Stimulated activated CD4-positive, alpha-beta T cell treated with anti-CD3 and anti-CD28 coated beads, TNF-alpha, amount 100 ng/mL, for 48 hours (primary cell): ENCODE data around the gene FGD4.

Experiments
- DNase-seq, 3 donors: peaks; one replicate each; pipeline ENCODE4 v3.0.0-alpha.2; 2020; ENCODE audit warnings: low read depth in 3 of 3

Gene FGD4

DNA sequence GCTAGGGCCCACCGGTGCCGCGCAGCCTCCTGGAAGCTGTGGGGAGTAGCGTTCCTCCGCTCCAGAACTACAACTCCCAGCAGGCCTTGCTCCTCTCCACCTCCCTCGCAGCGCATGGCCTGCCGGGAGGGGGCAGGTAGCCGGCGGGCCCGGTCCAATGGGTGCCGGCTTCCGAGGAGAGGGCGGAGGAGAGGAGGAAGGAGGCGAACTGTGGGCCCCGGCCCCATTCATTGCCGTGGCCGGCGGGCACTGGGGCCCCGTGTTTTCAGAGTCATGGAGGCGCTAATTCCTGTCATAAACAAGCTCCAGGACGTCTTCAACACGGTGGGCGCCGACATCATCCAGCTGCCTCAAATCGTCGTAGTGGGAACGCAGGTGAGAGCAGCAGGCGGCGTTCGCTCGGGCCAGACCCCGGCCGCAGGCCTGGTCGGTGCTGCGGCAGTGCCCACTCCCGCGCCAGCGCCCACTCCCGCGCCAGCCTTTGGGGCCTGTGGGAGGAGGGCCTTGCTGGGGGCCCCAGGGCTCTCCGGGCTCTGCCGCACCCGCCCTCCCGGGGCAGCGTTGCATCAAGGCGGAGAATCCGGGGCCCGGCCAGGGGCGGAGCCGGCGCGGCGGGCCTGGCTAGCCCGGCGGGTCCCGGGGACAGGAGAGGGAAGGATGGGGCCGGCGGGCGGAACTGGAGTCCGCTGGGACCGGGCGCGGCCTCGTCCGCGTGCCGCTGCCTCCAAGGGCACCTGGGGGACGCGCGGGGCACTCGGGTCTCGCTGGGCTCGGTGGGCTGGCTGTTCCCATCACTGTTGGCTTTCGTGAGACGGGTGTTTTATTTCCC lies 279.9 kb downstream of the FGD4 start, which contains the start of gene DNM1L:
Gene DNM1L, plus strand, starts transcription at position 211 of the 829 bp plus-strand sequence. Its CDS starts 63 bp downstream, at position 274.
- peak; percentile 77 to 87 (median 86) for DNase-seq

DNA sequence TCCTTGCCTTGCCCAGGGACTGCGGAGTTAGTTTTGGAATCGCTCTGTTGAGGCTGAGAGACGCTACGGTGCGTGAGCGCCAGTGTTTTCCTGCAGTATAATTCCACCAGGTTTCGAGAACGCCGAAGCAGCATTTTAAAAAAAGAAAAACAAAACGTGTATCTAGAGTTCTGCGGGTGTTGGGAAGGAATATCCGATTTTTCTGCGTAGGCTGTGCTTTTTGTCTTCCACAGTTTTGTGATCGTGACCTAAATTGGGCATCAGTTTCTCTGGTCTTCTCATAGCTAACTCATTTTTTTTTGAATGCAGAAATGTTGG lies 280.5 kb downstream of the FGD4 start:
- DNase-seq, result no peak

DNA sequence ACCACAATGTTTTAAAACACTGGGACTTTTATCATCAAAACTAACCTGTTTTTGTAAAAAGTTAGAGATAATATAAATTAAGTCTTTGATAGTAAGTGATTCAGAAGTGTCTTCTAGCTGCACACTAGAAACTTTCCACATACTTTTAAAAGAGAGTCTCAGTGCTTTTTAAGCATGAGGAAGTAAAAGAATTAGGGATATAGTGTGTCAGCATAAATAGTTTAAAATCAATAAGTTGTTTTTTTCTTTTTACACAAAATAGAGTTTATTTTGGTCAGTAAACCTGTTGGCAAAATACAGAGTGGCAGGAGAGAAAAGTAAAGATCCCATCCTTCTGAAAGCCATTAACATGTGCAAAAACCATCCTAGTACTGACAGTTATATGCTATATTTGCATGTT lies 281.4 kb downstream of the FGD4 start:
- no peak for DNase-seq

DNA sequence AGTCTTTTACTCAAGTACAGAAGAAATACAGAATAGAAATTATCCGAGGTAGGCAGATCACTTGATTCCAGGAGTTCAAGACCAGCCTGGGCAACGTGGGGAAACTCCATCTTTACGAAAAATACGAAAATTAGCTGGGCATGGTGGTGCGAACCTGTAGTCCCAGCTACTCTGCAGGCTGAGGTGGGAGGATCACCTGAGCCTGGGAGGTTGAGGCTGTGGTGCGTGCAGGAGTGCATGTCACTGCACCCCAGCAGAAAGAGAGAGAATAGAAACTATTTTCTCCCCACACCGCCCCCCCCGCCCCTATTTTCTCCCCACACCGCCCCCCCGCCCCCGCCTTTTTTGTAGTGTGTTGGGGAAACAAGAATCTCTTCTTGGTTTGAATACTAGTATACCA lies 281.9 kb downstream of the FGD4 start:
- DNase-seq, result no peak

DNA sequence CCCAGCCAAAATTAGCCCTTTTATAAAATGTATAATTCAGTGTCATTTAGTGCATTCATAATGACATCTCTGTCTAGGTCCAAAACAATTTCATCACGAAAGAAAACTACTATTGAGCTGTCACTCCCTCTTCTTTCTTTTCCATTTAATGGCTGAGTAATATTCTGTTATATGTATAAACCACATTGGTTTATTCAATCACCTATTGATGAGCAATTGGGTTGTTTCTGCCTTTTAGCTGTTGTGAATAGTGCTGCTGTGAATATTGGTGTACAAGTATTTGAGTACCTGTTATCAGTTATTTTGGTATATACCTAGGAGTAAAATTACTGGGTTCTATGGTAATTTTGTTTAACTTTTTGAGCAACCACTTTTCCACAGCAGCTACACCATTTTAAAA lies 287.0 kb downstream of the FGD4 start:
- DNase-seq, result no peak

DNA sequence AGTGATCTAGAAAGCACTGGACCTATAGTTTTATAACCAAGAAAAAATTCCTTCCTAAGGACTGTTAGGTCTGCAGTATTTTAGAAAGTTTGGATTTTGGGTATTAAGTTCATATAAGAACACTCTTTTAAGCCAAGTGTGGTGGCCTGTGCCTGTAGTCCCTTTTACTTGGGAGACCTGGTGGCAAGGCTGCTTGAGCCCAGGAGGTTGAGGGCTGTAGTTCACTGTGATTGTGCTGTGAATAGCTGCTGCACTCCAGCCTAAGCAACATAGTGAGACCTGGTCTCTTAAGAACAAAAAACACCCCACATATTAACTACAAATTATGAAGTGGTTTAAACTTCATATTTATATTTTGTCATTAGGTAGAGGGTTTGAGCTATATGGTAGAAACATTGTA lies 289.4 kb downstream of the FGD4 start:
- no peak for DNase-seq

DNA sequence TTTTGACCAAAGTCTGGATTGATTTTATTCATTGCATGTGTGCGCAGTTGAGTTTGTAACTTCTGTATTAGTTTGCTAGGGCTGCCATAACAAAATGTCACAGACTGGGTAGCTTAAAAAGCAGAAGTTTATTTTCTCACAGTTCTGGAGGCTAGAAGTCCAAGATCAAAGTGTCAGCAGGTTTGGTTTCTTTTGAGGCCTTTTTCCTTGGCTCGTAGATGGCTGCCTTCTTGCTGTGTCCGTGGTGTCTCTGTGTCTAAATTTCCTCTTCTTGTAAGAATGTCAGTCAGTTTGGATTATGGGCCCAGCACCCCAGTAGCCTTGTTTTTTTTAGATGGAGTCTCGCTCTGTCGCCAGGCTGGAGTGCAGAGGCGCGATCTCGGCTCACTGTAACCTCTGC lies 291.6 kb downstream of the FGD4 start:
- no peak for DNase-seq

DNA sequence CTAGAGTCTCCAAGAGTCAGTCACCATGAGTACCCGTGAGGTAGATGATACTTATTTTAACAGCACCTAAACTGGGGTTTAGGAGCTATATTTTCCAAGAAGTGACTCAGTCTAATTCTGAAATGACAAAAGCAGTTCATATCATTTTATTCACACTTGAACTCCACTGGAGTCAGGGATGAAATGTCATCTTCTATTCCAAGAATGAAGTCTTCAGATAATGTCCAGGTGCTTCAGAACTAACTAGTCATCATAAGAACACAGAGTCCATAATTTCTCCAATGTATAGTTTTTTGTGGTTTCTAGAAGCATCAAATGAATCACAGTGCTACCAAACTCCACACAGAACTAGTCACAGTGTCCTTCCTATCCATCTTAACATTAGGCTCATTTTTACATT lies 293.0 kb downstream of the FGD4 start:
- DNase-seq, result no peak

DNA sequence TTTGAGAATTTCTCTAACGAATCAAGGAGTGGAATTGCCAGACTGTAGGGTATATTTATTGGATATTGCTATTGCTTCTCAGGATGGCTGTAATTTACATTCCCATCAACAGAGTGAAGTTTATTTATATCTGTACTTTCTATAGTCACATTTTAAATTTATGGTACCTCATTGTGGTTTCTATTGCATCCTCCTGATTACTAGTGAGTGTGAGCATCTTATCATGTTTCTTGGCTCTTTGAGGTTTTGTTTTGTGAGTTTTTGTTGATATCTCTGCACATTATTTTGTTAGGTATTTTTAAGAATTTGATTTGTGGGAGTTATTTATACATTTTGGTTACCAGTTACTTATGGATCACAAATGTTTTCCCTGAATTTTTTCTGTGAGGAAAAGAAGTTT lies 293.7 kb downstream of the FGD4 start:
- no peak for DNase-seq
